HepG2 (cell line): ENCODE measurements around the gene GRK6. TPM values are rescaled to one million over a fixed set of nuclear protein-coding genes. Genes with fewer than 3 reads are reported as not detected.

ENCODE experiments used
- ATAC-seq: fragments of 200-7000 bp; cut with Tn5 transposase; 3 replicates; pipeline ENCODE4 v1.9.1; 2020; ENCODE audit warnings: mild to moderate bottlenecking, moderate library complexity
- BruUV-seq: library from RNA; stranded (reverse); fragments of 400-500 nt; replicated peaks from 2 replicates; lab custom pipeline; 2021; lab: Mats Ljungman, UMichigan
- CTCF ChIA-PET: fragments of 300-600 bp; formaldehyde crosslinking; extraction: SDS; loops from one replicate; lab custom pipeline; 2021; ENCODE audit warnings: low total read pairs, inconsistent platforms, low intra/inter-chr PET ratio; lab: Yijun Ruan, JAX
- POLR2A ChIA-PET: fragments of 350-600 bp; sonication (Branson Sonifier 250); formaldehyde crosslinking; loops from one replicate; lab custom pipeline; 2020; ENCODE audit warnings: antibody characterized with exemption, inconsistent platforms; lab: Yijun Ruan, JAX
- DNase-seq: peaks from one replicate; pipeline ENCODE4 v3.0.0-alpha.2; 2015; ENCODE audit warnings: low spot score
- FAIRE-seq: peaks from 3 replicates; lab custom pipeline; 2011; peaks lifted over from hg19 to GRCh38; lab: Jason Lieb, UNC
- H2AFZ ChIP-seq: one replicate; pipeline ENCODE4 v1.6.1; 2011; ENCODE audit warnings: low read length, inconsistent platforms
- H3K27ac ChIP-seq: fragments of 300-600 bp; 3 replicates; pipeline ENCODE4 v1.8.0; 2011; ENCODE audit warnings: mixed run types, mild to moderate bottlenecking, mixed read lengths, low read length, inconsistent platforms; ENCODE audit not compliant: insufficient read depth; ENCODE audit errors: extremely low read length
- H3K27me3 ChIP-seq, 2 experiments: fragments of 200-600 bp in 1 of 2; 2 replicates in 1 of 2; 3 replicates in 1 of 2; pipeline versions ENCODE4 v1.6.0 to v1.8.0; 2011; ENCODE audit warnings: low read length in 2 of 2, mild to moderate bottlenecking in 2 of 2, moderate library complexity in 2 of 2, inconsistent platforms in 1 of 2; ENCODE audit not compliant: insufficient read depth in 2 of 2, control insufficient read depth in 1 of 2
- H3K36me3 ChIP-seq, 2 experiments: fragments of 200-600 bp in 1 of 2; replicated peaks in 1 of 2; 2 replicates in 1 of 2; 3 replicates in 1 of 2; pipeline versions ENCODE4 v1.5.1 to v1.8.0; 2011; ENCODE audit warnings: low read length in 2 of 2, inconsistent platforms in 1 of 2; ENCODE audit not compliant: insufficient read depth in 2 of 2, control insufficient read depth in 1 of 2
- H3K4me1 ChIP-seq: 2 replicates; pipeline ENCODE4 v1.5.1; 2012; ENCODE audit warnings: low read length, inconsistent platforms; ENCODE audit not compliant: insufficient read depth
- H3K4me2 ChIP-seq: 2 replicates; pipeline ENCODE4 v1.6.0; 2011; ENCODE audit warnings: low read depth, low read length, inconsistent platforms
- H3K4me3 ChIP-seq, 3 experiments: fragments of 200-600 bp in 1 of 3; sonication (generic), shearing (Covaris generic) in 1 of 3; replicated peaks in 1 of 3; 2 replicates each; pipeline ENCODE4 v1.5.1; 2011 to 2016; ENCODE audit warnings: low read length in 3 of 3, inconsistent platforms in 2 of 3, low read depth in 2 of 3, mild to moderate bottlenecking in 2 of 3, control low read depth in 1 of 3, mixed read lengths in 1 of 3; ENCODE audit not compliant: insufficient read depth in 1 of 3
- H3K79me2 ChIP-seq: one replicate; pipeline ENCODE4 v1.6.1; 2011; ENCODE audit warnings: low read length, inconsistent platforms; ENCODE audit not compliant: insufficient read depth
- H3K9ac ChIP-seq: 2 replicates; pipeline ENCODE4 v1.6.0; 2011; ENCODE audit warnings: mild to moderate bottlenecking, low read depth, low read length, inconsistent platforms; ENCODE audit not compliant: insufficient read depth
- H3K9me3 ChIP-seq: 2 replicates; pipeline ENCODE4 v1.5.1; 2012; ENCODE audit warnings: mild to moderate bottlenecking, low read length
- H4K20me1 ChIP-seq: 2 replicates; pipeline ENCODE4 v1.6.0; 2011; ENCODE audit warnings: inconsistent platforms, mild to moderate bottlenecking, low read length, moderate library complexity; ENCODE audit not compliant: insufficient read depth
- ARNT ChIP-seq: fragments of 450-650 bp; IDR thresholded peaks from 2 replicates; pipeline ENCODE4 v1.6.1; 2017
- ARNT2 ChIP-seq: sonication (generic); formaldehyde crosslinking; IDR thresholded peaks from 2 replicates; pipeline ENCODE4 v1.8.0; 2022; ENCODE audit warnings: mild to moderate bottlenecking, low read depth, missing genetic modification reagents, moderate library complexity
- ATF1 ChIP-seq: IDR thresholded peaks from 2 replicates; pipeline ENCODE4 v1.6.1; 2016; ENCODE audit warnings: mild to moderate bottlenecking, control low read depth
- CREM ChIP-seq, 2 experiments: sonication (generic) in 1 of 2; formaldehyde crosslinking in 1 of 2; IDR thresholded peaks; 2 replicates each; pipeline versions ENCODE4 v1.4.0 to v1.6.1; 2016 to 2020; ENCODE audit warnings: antibody characterized with exemption in 1 of 2, mild to moderate bottlenecking in 1 of 2, missing genetic modification reagents in 1 of 2
- E2F2 ChIP-seq: sonication (generic); formaldehyde crosslinking; IDR thresholded peaks from 2 replicates; pipeline ENCODE4 v1.4.0; 2020; ENCODE audit warnings: missing genetic modification reagents, borderline replicate concordance
- HIC2 ChIP-seq: sonication (generic); formaldehyde crosslinking; IDR thresholded peaks from 2 replicates; pipeline ENCODE4 v1.9.0; 2022; ENCODE audit warnings: low read depth, missing genetic modification reagents
- NFE2L2 ChIP-seq: fragments of 150-350 bp; IDR thresholded peaks from 2 replicates; pipeline ENCODE4 v1.6.1; 2014; ENCODE audit warnings: low read length
- POLR2G ChIP-seq: fragments of 200-400 bp; formaldehyde crosslinking; IDR thresholded peaks from 2 replicates; pipeline ENCODE4 v1.6.1; 2018; ENCODE audit warnings: mild to moderate bottlenecking, low read depth, low read length, moderate library complexity
- ZNF136 ChIP-seq: sonication (generic); formaldehyde crosslinking; IDR thresholded peaks from 2 replicates; pipeline ENCODE4 v1.8.1; 2022; ENCODE audit warnings: low read depth, mild to moderate bottlenecking, moderate library complexity, missing genetic modification reagents
- ZNF770 ChIP-seq: sonication (generic); formaldehyde crosslinking; IDR thresholded peaks from 2 replicates; pipeline ENCODE4 v1.5.0; 2020; ENCODE audit warnings: mild to moderate bottlenecking, missing genetic modification reagents
- ZNF841 ChIP-seq: sonication (generic); formaldehyde crosslinking; IDR thresholded peaks from 2 replicates; pipeline ENCODE4 v1.8.1; 2023; ENCODE audit warnings: missing genetic modification reagents, borderline replicate concordance
- WGBS: methylation state at CpG from one replicate; pipeline ENCODE4 v1.1.6; 2017; ENCODE audit warnings: low lambda C conversion rate; 5-methylcytosine and 5-hydroxymethylcytosine counted together
- in situ Hi-C: cut with HindIII; loops from 2 replicates; pipeline ENCODE4 v1.10.0; 2017; ENCODE audit warnings: low pct_unique_long_range_greater_than_20kb; ENCODE audit not compliant: extremely low pct_ligation_motif_present
- intact Hi-C: fragments of 100-400 bp; cut with micrococcal nuclease; formaldehyde crosslinking; loops from one replicate; pipeline ENCODE4 v1.10.0; 2022; ENCODE audit not compliant: unreplicated experiment
- polyA plus RNA-seq, 8 experiments: library from polyadenylated mRNA; depleted of rRNA in 3 of 8; stranded (reverse) in 7 of 8; unstranded in 1 of 8; fragments of >200 nt; fragmentation: Illumina TruSeq in 4 of 8; extraction: Trizol in 4 of 8; gene quantifications; 2 replicates each; pipeline versions ENCODE4 v1.2.1 to v1.2.3, GENCODE V29; 2011 to 2016; ENCODE audit warnings: low read depth in 4 of 8, missing spikeins in 1 of 8, mixed read lengths in 1 of 8; ENCODE audit not compliant: insufficient read depth in 1 of 8
- total RNA-seq, 5 experiments: library from RNA; depleted of rRNA; stranded (reverse); fragments of >200 nt; fragmentation: Illumina TruSeq; extraction: Trizol; gene quantifications; 2 replicates each; pipeline ENCODE4 v1.2.3, GENCODE V29; 2016; ENCODE audit warnings: low read depth in 1 of 5

The GRK6 gene
- total and polyA plus RNA-seq, 2 of the 13 experiments (the other 11 are each of a cell fraction or from before 2014, with no cell fraction given) = 13.2 to 19.9 TPM

- Histone ChIP-seq H4K20me1 (no peaks in the 10 kb centered on the region), H3K27me3 (no peaks in the 10 kb centered on the region), H3K27ac (no peak overlapping the region), H3K9ac (no peak overlapping the region), H3K4me1 (peaks cover 35% of the 10 kb centered on the region), H3K4me2 (no peak overlapping the region), H2AFZ (no peak overlapping the region), H3K9me3 (no peaks in the 10 kb centered on the region), H3K79me2 (no peaks in the 10 kb centered on the region), H3K4me3 (no peak overlapping the region), H3K36me3 (peaks cover 22 to 32% of the 10 kb centered on the region in 2 experiments; a peak in 4 of 5 replicates)
- DNase-seq (no peak), ATAC-seq (no peak), FAIRE-seq (no peak)
- ChIA-PET POLR2A (interaction anchor here (1.0 to 1.2 kb wide), 3 partner anchors 13 to 56 kb away, joined by 3 to 4 read pairs (median 3); no protein-coding TSS in a partner anchor), CTCF (no interaction called here)
- no TSS peak for BruUV-seq
- intact Hi-C loops = no loop called here
- WGBS = 92% methylated on average over 3 of the region's 8 CpGs
- in situ Hi-C loops = no loop called here
- 0 out of 2 replicates have a peak, but pooled peaks have one; percentile 38 for TF ChIP-seq POLR2G
- TF ChIP-seq ARNT = no peak
- TF ChIP-seq CREM (IDR thresholded peaks at IDR 0.05) = no peak
- no peak for TF ChIP-seq CREM (CRISPR knock-in tag; IDR thresholded peaks at IDR 0.05)
Observed at GRCh38 chr5:177434437-177434836, 8.0 kb downstream of the GRK6 start.

GRCh38 chr5:177434942-177435738 is 8.7 kb downstream of the GRK6 start:
- Histone ChIP-seq H3K9ac (no peak overlapping the region), H3K36me3 (peaks cover 22 to 32% of the 10 kb centered on the region in 2 experiments; a peak in 4 of 5 replicates), H3K27ac (peak overlapping the region; percentile 58), H3K27me3 (no peaks in the 10 kb centered on the region), H3K9me3 (no peaks in the 10 kb centered on the region), H3K4me1 (peaks cover 35% of the 10 kb centered on the region), H3K79me2 (no peaks in the 10 kb centered on the region), H3K4me2 (peak overlapping the region; percentile 14; the same call in 1 of the 2 replicates), H3K4me3 (no peak overlapping the region; a peak in 1 of 6 replicates), H2AFZ (no peak overlapping the region), H4K20me1 (no peaks in the 10 kb centered on the region)
- POLR2A ChIA-PET = interaction anchor here (1.1 to 1.6 kb wide), 4 partner anchors 9 to 56 kb away, joined by 3 to 5 read pairs (median 3); partner anchors contain the start of gene GRK6
- no TSS peak for BruUV-seq
- FAIRE-seq (no peak), DNase-seq (peak; percentile 69), ATAC-seq (peak; percentile 82)
- 67% methylated on average over 6 of the region's 20 CpGs for WGBS
- intact Hi-C loops (no loop called here), in situ Hi-C loops (no loop called here)
- CTCF ChIA-PET = no interaction called here
- TF ChIP-seq ZNF770 (peak; percentile 81), HIC2 (CRISPR knock-in tag) (peak; percentile 47; the same call in 1 of the 2 replicates), E2F2 (CRISPR knock-in tag) (no peak), ZNF136 (CRISPR knock-in tag) (no peak), NFE2L2 (no peak), ARNT2 (no peak), ATF1 (no peak), ZNF841 (no peak)
